Cardiac fibroblast (primary cell): ENCODE data around the gene ARL16.
A peak's percentile ranks its signal among the peaks of the same experiment; 100 is the strongest.

Experiments
- DNase-seq, 2 donors: peaks; one replicate each; pipeline versions ENCODE4 v3.0.0 to v3.0.0-alpha.2; 2010; ENCODE audit warnings: low read depth in 2 of 2
- H3K4me3 ChIP-seq, 2 donors: replicated peaks in 1 of 2; 1 replicate in 1 of 2; 2 replicates in 1 of 2; pipeline ENCODE4 v1.5.1; 2011; ENCODE audit warnings: low read depth in 2 of 2, low read length in 2 of 2, mild to moderate bottlenecking in 2 of 2, moderate library complexity in 1 of 2
- TF ChIP-seq, protein P1 (sequence below): IDR thresholded peaks from one replicate; pipeline ENCODE4 v1.5.1; 2011; ENCODE audit warnings: low read depth, mild to moderate bottlenecking, low read length, inconsistent platforms

ARL16 gene

DNA sequence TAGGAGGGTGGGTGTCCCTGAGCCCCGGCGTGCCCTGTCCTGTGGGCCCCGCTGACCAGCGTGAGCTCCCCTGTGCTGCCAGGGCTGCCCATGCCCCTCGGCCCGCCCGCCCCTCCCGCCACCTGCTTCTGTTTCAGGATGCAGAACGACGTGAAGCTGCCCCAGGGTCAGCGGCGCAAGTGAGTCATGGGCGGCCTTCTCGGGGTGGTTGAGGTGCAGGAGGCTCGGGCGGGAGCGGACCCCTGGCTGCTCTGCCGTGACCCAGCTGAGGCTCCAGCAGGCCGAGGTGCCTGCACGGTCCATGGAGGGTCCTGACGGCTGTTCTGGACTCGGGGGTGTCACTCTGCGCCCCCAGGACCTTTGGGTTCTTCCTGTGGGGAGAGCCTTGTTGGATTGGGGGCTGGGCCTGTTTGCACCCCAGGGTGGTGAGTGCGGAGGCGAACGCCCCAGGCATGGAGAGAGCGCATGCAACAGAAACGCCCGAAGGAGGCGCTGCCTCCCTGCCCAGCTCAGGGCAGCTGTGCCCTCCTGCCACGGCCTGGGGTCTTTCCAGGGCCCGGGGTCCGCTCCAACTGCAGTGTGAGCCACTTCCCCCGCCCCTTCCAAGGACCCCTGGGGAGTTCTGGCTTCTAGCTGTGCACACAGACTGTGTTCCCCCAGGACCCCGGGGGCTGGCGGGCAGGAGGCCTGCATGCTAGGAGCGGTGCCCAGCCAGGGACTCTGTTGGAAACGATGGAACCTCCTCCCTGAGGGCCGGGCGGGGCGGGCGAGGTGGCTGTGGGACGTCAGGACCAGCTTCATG is 32.5 kb upstream of the ARL16 start:
- H3K4me3 ChIP-seq: no peak overlapping the region
- TF ChIP-seq, protein P1, sequence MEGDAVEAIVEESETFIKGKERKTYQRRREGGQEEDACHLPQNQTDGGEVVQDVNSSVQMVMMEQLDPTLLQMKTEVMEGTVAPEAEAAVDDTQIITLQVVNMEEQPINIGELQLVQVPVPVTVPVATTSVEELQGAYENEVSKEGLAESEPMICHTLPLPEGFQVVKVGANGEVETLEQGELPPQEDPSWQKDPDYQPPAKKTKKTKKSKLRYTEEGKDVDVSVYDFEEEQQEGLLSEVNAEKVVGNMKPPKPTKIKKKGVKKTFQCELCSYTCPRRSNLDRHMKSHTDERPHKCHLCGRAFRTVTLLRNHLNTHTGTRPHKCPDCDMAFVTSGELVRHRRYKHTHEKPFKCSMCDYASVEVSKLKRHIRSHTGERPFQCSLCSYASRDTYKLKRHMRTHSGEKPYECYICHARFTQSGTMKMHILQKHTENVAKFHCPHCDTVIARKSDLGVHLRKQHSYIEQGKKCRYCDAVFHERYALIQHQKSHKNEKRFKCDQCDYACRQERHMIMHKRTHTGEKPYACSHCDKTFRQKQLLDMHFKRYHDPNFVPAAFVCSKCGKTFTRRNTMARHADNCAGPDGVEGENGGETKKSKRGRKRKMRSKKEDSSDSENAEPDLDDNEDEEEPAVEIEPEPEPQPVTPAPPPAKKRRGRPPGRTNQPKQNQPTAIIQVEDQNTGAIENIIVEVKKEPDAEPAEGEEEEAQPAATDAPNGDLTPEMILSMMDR: no peak
- no peak for DNase-seq

DNA sequence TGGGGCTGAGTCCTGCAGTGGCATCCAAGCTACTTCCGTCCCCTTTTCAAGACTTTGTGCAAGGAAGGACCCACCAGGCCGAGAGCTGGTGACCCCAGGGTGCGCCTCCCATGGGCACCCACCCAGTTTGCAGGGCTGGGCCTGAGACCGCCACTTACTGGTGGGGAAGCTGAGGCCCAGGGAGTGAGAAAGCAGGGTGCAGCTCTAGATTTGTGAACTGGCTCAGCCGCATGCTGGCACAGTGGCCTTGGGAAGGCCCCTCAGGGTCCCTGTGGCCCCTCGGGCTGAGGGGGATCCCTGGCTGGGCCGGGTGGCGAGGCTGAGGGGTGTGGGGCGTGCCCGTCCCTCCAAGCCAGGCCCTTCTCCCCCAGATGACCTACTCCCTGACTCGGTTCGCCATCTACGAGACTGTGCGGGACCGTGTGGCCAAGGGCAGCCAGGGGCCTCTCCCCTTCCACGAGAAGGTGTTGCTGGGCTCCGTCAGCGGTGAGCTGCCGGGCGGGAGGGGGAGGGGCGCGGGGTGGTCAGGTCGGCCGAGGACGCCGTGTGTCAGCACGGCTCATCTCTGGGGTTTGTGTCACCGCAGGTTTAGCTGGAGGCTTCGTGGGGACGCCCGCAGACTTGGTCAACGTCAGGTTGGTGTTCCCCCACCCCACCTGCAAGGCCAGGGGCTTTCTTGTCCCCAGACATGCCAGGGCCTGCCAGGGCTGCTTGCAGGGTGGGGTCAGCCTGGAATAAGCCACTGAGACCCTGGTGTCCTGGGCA is 31.7 kb upstream of the ARL16 start:
- TF ChIP-seq, protein P1: no peak
- no peak for DNase-seq
- no peak overlapping the region for H3K4me3 ChIP-seq

DNA sequence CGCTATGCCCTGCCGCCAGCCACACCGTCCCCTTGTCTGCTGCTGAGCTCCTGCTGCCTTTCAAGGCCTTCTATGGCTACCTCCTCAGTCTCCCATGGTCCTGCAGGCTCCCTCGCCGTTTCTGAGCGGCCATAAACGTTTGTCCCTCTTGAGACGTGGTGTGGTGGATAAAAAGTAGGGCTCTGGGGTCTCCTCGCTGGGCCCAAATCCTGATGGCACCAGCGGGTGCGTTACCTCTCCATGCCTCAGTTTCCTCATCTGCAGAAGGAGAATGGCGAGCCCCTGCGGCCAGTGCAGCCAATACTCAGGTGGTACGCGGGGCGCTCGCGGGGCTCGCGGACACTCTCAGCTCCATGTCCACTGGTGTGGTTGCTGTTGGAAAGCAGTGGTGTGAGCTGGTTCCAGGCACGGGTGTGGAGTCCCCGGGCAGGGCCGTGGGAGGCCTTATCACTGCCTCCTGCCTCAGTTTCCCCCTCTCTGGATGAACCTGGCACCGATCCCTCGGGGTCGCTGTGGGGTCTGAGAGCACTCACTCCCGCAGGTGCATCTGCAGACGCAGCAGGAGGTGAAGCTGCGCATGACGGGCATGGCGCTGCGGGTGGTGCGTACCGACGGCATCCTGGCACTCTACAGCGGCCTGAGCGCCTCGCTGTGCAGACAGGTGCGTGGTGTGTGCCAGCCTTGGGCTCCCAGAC is 31.0 kb upstream of the ARL16 start:
- no peak overlapping the region for H3K4me3 ChIP-seq
- TF ChIP-seq, protein P1: no peak
- no peak for DNase-seq

- H3K4me3 ChIP-seq: no peak overlapping the region
- TF ChIP-seq, protein P1: no peak
- no peak for DNase-seq
Observed at GRCh38 chr17:81713556-81714411, 30.2 kb upstream of the ARL16 start.

GRCh38 chr17:81713004-81713555 is 29.5 kb upstream of the ARL16 start:
- no peak for DNase-seq
- peak overlapping the region; percentile 43 to 66 for H3K4me3 ChIP-seq
- TF ChIP-seq, protein P1: no peak
